H9 (cell line): ENCODE data around the gene SCN8A. TPM values are rescaled to one million over a fixed set of nuclear protein-coding genes. Genes with fewer than 3 reads are reported as not detected.
"Not testable (repeated sequence)": the region's sequence is repeated elsewhere in the genome, so short reads cannot be mapped to it uniquely, and the experiment has no call there.

Experiments used
- DNase-seq: peaks from one replicate; pipeline ENCODE4 v3.0.0-alpha.2; 2017
- H2AFZ ChIP-seq: one replicate; pipeline ENCODE4 v1.6.1; 2013; ENCODE audit warnings: mild to moderate bottlenecking, low read length, control low read depth, moderate library complexity
- H2AK5ac ChIP-seq: 2 replicates; pipeline ENCODE4 v1.6.1; 2013; ENCODE audit warnings: low read length, control low read depth, mixed read lengths; ENCODE audit not compliant: insufficient read length
- H2BK120ac ChIP-seq: one replicate; pipeline ENCODE4 v1.6.1; 2013; ENCODE audit warnings: low read depth, mild to moderate bottlenecking, low read length, control low read depth, inconsistent platforms; ENCODE audit not compliant: poor library complexity, severe bottlenecking
- H2BK12ac ChIP-seq: 2 replicates; pipeline ENCODE4 v1.6.1; 2013; ENCODE audit warnings: low read length, control low read depth, mixed read lengths, low read depth; ENCODE audit not compliant: insufficient read length
- H2BK15ac ChIP-seq: 2 replicates; pipeline ENCODE4 v1.6.1; 2013; ENCODE audit warnings: low read depth, low read length, control low read depth
- H2BK20ac ChIP-seq: one replicate; pipeline ENCODE4 v1.6.1; 2013; ENCODE audit warnings: low read depth, mild to moderate bottlenecking, low read length, control low read depth, inconsistent platforms; ENCODE audit not compliant: poor library complexity, severe bottlenecking
- H2BK5ac ChIP-seq: 2 replicates; pipeline ENCODE4 v1.6.1; 2013; ENCODE audit warnings: low read length, control low read depth, mixed read lengths; ENCODE audit not compliant: insufficient read length
- H3K14ac ChIP-seq: 2 replicates; pipeline ENCODE4 v1.6.1; 2013; ENCODE audit warnings: low read length, control low read depth; ENCODE audit not compliant: insufficient read depth
- H3K18ac ChIP-seq: 2 replicates; pipeline ENCODE4 v1.6.1; 2013; ENCODE audit warnings: low read depth, mild to moderate bottlenecking, mixed read lengths, low read length, control low read depth; ENCODE audit not compliant: insufficient read length
- H3K23ac ChIP-seq: 2 replicates; pipeline ENCODE4 v1.6.1; 2013; ENCODE audit warnings: low read length, control low read depth, mixed read lengths, low read depth; ENCODE audit not compliant: insufficient read length
- H3K23me2 ChIP-seq: 2 replicates; pipeline ENCODE4 v1.6.1; 2013; ENCODE audit warnings: low read depth, mild to moderate bottlenecking, mixed read lengths, low read length, control low read depth; ENCODE audit not compliant: insufficient read length, poor library complexity, severe bottlenecking
- H3K27ac ChIP-seq: 2 replicates; pipeline ENCODE4 v1.5.1; 2013; ENCODE audit warnings: low read length, control low read depth, mixed read lengths, low read depth; ENCODE audit not compliant: insufficient read length
- H3K27me3 ChIP-seq: 2 replicates; pipeline ENCODE4 v1.6.1; 2013; ENCODE audit warnings: low read length, control low read depth, inconsistent platforms; ENCODE audit not compliant: insufficient read depth
- H3K4ac ChIP-seq: 2 replicates; pipeline ENCODE4 v1.6.1; 2013; ENCODE audit warnings: low read depth, mild to moderate bottlenecking, control low read depth, inconsistent platforms, low read length, moderate library complexity
- H3K4me1 ChIP-seq: 2 replicates; pipeline ENCODE4 v1.6.1; 2013; ENCODE audit warnings: low read length, control low read depth, inconsistent platforms; ENCODE audit not compliant: insufficient read depth
- H3K4me2 ChIP-seq: 2 replicates; pipeline ENCODE4 v1.6.1; 2013; ENCODE audit warnings: low read length, control low read depth, mixed read lengths; ENCODE audit not compliant: insufficient read length, insufficient read depth
- H3K56ac ChIP-seq: 2 replicates; pipeline ENCODE4 v1.6.1; 2013; ENCODE audit warnings: low read depth, mild to moderate bottlenecking, mixed read lengths, low read length, control low read depth; ENCODE audit not compliant: insufficient read length
- H3K79me1 ChIP-seq: 2 replicates; pipeline ENCODE4 v1.6.1; 2013; ENCODE audit warnings: low read depth, mild to moderate bottlenecking, moderate library complexity, low read length, control low read depth, inconsistent platforms; ENCODE audit not compliant: insufficient read depth, poor library complexity, severe bottlenecking
- H3K79me2 ChIP-seq: 2 replicates; pipeline ENCODE4 v1.6.1; 2013; ENCODE audit warnings: low read length, control low read depth, inconsistent platforms; ENCODE audit not compliant: insufficient read depth
- H3K9ac ChIP-seq: 2 replicates; pipeline ENCODE4 v1.6.1; 2013; ENCODE audit warnings: low read length, control low read depth, mixed read lengths; ENCODE audit not compliant: insufficient read length; ENCODE audit errors: extremely low read depth
- H3K9me3 ChIP-seq: one replicate; pipeline ENCODE4 v1.6.1; 2013; ENCODE audit warnings: low read depth, low read length, inconsistent platforms; ENCODE audit not compliant: control insufficient read depth
- H3T11ph ChIP-seq: one replicate; pipeline ENCODE4 v1.6.1; 2013; ENCODE audit warnings: mild to moderate bottlenecking, low read length, control low read depth, inconsistent platforms
- H4K20me1 ChIP-seq: one replicate; pipeline ENCODE4 v1.6.1; 2013; ENCODE audit not compliant: control insufficient read depth, insufficient read length, insufficient read depth
- H4K5ac ChIP-seq: 2 replicates; pipeline ENCODE4 v1.6.1; 2013; ENCODE audit warnings: low read depth, mild to moderate bottlenecking, mixed read lengths, low read length, control low read depth; ENCODE audit not compliant: insufficient read length
- H4K8ac ChIP-seq: replicated peaks from 2 replicates; pipeline ENCODE4 v1.6.1; 2013; ENCODE audit warnings: low read length, control low read depth, mixed read lengths, low read depth; ENCODE audit not compliant: insufficient read length
- H4K91ac ChIP-seq: 2 replicates; pipeline ENCODE4 v1.6.1; 2013; ENCODE audit warnings: low read depth, mild to moderate bottlenecking, moderate library complexity, mixed read lengths, low read length, control low read depth; ENCODE audit not compliant: insufficient read length
- H3K27ac Mint-ChIP-seq, 3 experiments: 2 replicates in 2 of 3; 3 replicates in 1 of 3; pipeline ENCODE4 v1.8.0; 2020 to 2021; ENCODE audit warnings: mixed read lengths in 3 of 3, mild to moderate bottlenecking in 1 of 3, moderate library complexity in 1 of 3
- H3K27me3 Mint-ChIP-seq: 2 replicates; pipeline ENCODE4 v1.8.0; 2021; ENCODE audit warnings: low read depth, mild to moderate bottlenecking, moderate library complexity, mixed read lengths
- H3K36me3 Mint-ChIP-seq, 3 experiments: 2 replicates in 2 of 3; 3 replicates in 1 of 3; pipeline ENCODE4 v1.8.0; 2020 to 2021; ENCODE audit warnings: low read depth in 3 of 3, mixed read lengths in 3 of 3; ENCODE audit not compliant: insufficient read depth in 1 of 3
- H3K4me1 Mint-ChIP-seq, 2 experiments: 2 replicates each; pipeline ENCODE4 v1.8.0; 2020; ENCODE audit warnings: mixed read lengths in 2 of 2
- H3K4me3 Mint-ChIP-seq, 2 experiments: 2 replicates in 1 of 2; 3 replicates in 1 of 2; pipeline ENCODE4 v1.8.0; 2020 to 2021; ENCODE audit warnings: mild to moderate bottlenecking in 2 of 2, mixed read lengths in 2 of 2, moderate library complexity in 1 of 2
- H3K9me3 Mint-ChIP-seq, 2 experiments: 2 replicates in 1 of 2; 3 replicates in 1 of 2; pipeline ENCODE4 v1.8.0; 2020; ENCODE audit warnings: mild to moderate bottlenecking in 2 of 2, mixed read lengths in 2 of 2, moderate library complexity in 1 of 2
- CTCF ChIP-seq: fragments of 200-600 bp; sonication (generic); conservative IDR thresholded peaks from 3 replicates; pipeline ENCODE4 v1.8.0; 2021; ENCODE audit warnings: antibody characterized with exemption, mild to moderate bottlenecking
- WGBS: extraction: QIAGEN DNeasy Blood & Tissue Kit; methylation state at CpG from one replicate; pipeline ENCODE4 v1.1.7; 2013; ENCODE audit warnings: missing lambda C conversion rate, low lambda C conversion rate, mixed read lengths; ENCODE audit not compliant: insufficient read length; ENCODE audit errors: extremely low coverage; 5-methylcytosine and 5-hydroxymethylcytosine counted together
- total RNA-seq: library from RNA; stranded (reverse); gene quantifications from 2 replicates; pipeline ENCODE4 v1.2.1, GENCODE V29; 2021

The SCN8A gene
- total RNA-seq, 1 experiment from 2014 or later: 15.2 TPM

GRCh38 chr12:51829641-51830040 is 238.6 kb downstream of the SCN8A start:
- H3K14ac ChIP-seq: peak overlapping the region; percentile 78

GRCh38 chr12:51831817-51832216 is 240.8 kb downstream of the SCN8A start:
- H2BK120ac ChIP-seq, H2AFZ ChIP-seq, H3K9me3 Mint-ChIP-seq, H3T11ph ChIP-seq, H4K91ac ChIP-seq, H3K23me2 ChIP-seq, H3K56ac ChIP-seq, H3K4me2 ChIP-seq, H3K9me3 ChIP-seq, H3K27ac Mint-ChIP-seq, H4K8ac ChIP-seq, H3K4ac ChIP-seq, H3K79me2 ChIP-seq, H3K27ac ChIP-seq, H4K5ac ChIP-seq, H2AK5ac ChIP-seq, H2BK20ac ChIP-seq, H3K18ac ChIP-seq, H2BK15ac ChIP-seq, H3K36me3 Mint-ChIP-seq, H4K20me1 ChIP-seq, H3K14ac ChIP-seq, H2BK5ac ChIP-seq, H2BK12ac ChIP-seq, H3K79me1 ChIP-seq, H3K27me3 ChIP-seq, H3K9ac ChIP-seq, H3K23ac ChIP-seq, DNase-seq: not testable (repeated sequence)
- peak overlapping the region in 1 of 2 experiments; percentile 21; a peak in 1 of 5 replicates for H3K4me3 Mint-ChIP-seq
- peaks cover 19% of the 10 kb centered on the region for H3K4me1 ChIP-seq
- H3K27me3 Mint-ChIP-seq: peaks cover 10% of the 10 kb centered on the region
- WGBS: no CpG with 5 or more reads among the region's 5 CpGs
- peaks cover 74 to 83% of the 10 kb centered on the region in 2 experiments for H3K4me1 Mint-ChIP-seq

More at GRCh38 chr12:51829641-51830040, 238.6 kb downstream of the SCN8A start:
- no peak overlapping the region for H3K4me2 ChIP-seq
- Mint-ChIP-seq H3K27me3 (peaks cover 16% of the 10 kb centered on the region), H3K9me3 (no peaks in the 10 kb centered on the region; a peak in 1 of 5 replicates), H3K4me3 (no peak overlapping the region), H3K36me3 (peaks cover 0 to 11% (median 3%) of the 10 kb centered on the region in 3 experiments; a peak in 5 of 7 replicates), H3K27ac (peak overlapping the region; percentile 80 to 90 (median 83); a peak in 5 of 7 replicates), H3K4me1 (peaks cover 65 to 82% of the 10 kb centered on the region in 2 experiments)
- peaks cover 19% of the 10 kb centered on the region for H3K4me1 ChIP-seq
- no peak overlapping the region for H3K9ac ChIP-seq
- no peak for DNase-seq
- WGBS: no CpG with 5 or more reads among the region's 1 CpG
- H3K4ac ChIP-seq: no peak overlapping the region
- H3K56ac ChIP-seq: no peak overlapping the region
- no peak for TF ChIP-seq CTCF
- H3K27me3 ChIP-seq: no peaks in the 10 kb centered on the region
- H4K5ac ChIP-seq: no peak overlapping the region
- no peak overlapping the region for H2BK12ac ChIP-seq
- H3T11ph ChIP-seq: no peak overlapping the region
- H2BK15ac ChIP-seq: peak overlapping the region; percentile 19; the same call in 1 of the 2 replicates
- no peak overlapping the region for H2AFZ ChIP-seq
- no peak overlapping the region for H3K23ac ChIP-seq
- no peak overlapping the region for H2BK5ac ChIP-seq
- no peaks in the 10 kb centered on the region for H4K20me1 ChIP-seq
- no peaks in the 10 kb centered on the region for H3K79me1 ChIP-seq
- H3K9me3 ChIP-seq: no peaks in the 10 kb centered on the region
- peak overlapping the region; percentile 21 for H3K18ac ChIP-seq
- no peaks in the 10 kb centered on the region for H3K23me2 ChIP-seq
- H4K91ac ChIP-seq: no peak overlapping the region
- H4K8ac ChIP-seq: no peak overlapping the region
- no peak overlapping the region for H2AK5ac ChIP-seq
- H3K79me2 ChIP-seq: no peaks in the 10 kb centered on the region
- no peak overlapping the region for H2BK20ac ChIP-seq
- H2BK120ac ChIP-seq: no peak overlapping the region
- H3K27ac ChIP-seq: no peak overlapping the region
